ENCODE measurements around the gene DPYSL5.
A peak's percentile ranks its signal among the peaks of the same experiment; 100 is the strongest.

Gene DPYSL5

GRCh38 chr2:26846334-26847306, 1.3 kb upstream of the DPYSL5 start:
- DNase-seq (ENCODE audit: low spot score), result peak; percentile 68

DNA sequence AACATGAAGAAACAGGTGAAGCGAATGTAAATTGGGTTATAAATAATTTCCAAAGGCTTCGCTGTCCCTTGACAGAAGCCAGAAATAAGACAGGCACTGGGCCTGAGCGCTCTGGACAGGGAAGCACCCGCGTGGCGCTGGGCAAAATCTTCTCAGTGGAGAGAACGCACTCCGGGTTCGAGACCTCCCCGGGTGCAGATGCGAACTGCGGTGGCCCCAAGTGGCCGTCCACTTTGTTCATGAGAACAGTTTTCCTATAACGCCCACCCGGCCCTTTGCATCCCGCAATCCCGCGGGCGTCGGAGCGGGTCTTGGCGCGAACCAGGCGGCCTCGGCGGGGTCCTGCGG, 651 bp upstream of the DPYSL5 start:
- no peak for DNase-seq (ENCODE audit: low spot score)

DNA sequence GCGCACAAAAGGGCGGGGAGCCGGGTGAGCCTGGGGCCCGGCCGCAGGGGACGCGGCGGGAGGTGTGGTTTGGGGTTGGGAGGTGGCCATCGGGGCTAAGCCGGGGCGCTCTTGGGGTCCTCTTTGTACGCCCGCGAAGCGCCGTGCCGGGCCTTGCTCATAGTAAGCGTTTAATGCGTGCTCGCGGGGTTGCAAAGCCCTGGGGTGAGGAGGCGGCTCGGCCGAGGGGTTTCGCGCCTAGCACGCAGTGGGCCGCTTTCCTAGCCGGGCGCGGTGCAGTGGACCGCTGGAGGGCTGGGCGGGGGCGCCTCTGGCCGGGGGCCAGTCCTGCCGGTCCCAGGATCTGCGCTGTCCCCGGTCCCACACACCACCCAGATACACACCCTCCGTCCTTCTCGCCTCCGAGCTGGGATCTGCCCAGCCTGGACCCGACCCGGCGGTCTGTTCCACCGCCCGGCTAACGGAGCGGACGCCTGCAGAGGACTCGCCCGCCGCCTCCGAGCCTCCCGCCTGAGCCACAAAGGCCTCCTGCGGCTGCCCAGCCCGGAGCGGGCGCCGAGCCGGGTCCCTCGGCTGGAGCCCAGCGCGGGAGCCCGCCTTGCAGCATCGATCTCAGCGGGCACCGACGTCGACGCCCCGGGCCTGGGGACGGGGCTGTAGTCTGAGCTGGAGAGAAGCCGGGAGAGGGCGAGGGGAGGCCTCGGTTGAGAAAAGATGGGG, 564 bp downstream of the DPYSL5 start:
- no peak for DNase-seq (ENCODE audit: low spot score)

DNA sequence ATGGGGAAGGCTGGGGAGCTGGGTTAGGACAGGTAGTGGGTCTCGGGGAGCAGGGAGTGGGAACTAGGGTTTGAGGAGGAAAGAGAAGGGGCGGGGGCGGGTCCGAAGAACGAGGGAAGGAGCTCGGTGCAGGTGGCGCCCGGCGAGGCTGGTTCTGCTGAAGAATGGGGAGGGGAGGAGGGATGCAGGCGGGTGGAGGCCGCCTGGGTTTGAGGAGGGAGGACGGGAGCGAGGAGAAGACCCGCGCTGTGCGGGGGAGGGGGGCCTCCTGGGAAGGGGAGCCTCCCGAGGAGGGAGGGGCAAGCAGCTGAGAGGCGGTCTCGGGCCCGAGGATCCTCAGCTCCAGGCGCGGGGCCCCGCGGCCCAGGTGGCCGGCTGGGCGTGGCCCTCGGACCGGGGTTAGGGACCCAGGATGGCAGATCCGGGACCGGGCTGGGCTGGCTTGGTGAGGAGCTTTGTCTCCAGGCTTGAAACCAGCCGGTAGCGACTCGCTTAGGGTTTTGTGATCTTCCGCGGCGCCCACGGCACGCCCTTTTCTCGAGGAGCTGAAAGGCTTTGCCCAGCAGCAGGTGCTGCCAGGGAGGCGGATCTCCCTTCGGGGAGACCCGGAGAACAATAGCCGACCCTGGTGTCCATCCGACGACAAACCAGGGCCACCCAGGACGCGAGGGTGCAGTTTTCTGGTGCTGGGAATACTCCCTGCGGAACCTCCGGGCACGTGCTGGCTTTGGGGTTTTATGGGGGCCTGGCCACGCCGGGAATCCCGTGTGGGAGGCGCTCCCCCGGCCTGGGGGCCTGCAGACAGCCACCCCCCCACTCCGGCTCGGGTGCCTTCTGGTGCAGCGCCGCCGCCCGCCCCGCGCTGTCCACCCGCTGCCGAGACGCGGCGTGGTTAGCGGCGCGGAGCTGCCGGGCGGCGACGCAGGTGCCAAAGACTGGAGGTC, 1.4 kb downstream of the DPYSL5 start:
- DNase-seq (ENCODE audit: low spot score), result no peak

- no peak for DNase-seq (ENCODE audit: low spot score)
These were observed 2.1 kb downstream of the DPYSL5 start for GRCh38 chr2:26850000-26850431.

GRCh38 chr2:26850505-26850904, 2.6 kb downstream of the DPYSL5 start:
- DNase-seq (ENCODE audit: low spot score), result no peak

DNA sequence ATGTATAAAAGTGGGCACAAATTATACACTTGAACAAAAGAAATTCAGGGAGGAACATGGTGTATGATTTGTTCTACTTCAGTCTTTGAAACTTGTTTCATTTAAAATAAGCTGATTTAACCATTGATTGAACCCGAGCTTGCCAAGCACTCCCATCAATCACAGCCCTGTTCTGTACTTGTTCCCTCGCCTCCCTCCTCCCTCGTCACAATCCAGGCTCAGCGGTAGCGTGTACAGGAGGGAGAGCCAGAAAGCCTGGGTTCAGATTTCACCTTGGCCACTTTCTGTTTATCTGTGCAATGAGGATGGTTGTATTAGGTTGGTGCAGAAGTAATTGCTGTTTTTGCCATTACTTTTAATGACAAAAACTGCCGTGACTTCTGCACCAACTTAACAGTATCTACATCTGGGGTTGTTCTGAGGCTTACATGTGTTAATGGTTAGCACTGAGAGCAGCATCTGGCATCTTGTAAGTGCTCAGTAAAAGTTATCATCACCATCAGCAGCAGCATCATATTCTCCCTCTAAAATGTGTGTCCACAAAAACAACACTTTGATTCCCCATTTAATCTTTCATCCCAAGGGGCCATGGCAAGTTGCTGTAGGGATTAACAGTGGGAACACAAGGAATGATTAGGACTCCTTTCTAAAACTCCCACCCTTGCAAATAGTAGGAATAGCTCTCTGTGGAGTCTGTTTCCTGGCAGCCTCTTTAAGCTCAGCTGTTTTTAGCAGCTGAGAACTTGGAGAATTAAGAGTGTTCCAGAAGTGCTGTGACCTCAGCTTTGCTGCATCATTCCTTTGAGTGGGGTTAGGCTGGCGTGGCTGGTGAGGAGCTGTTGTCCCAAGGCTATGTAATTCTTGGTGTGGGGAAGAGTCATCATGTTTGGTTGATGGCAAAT, 4.7 kb downstream of the DPYSL5 start:
- no peak for DNase-seq (ENCODE audit: low spot score)

DNA sequence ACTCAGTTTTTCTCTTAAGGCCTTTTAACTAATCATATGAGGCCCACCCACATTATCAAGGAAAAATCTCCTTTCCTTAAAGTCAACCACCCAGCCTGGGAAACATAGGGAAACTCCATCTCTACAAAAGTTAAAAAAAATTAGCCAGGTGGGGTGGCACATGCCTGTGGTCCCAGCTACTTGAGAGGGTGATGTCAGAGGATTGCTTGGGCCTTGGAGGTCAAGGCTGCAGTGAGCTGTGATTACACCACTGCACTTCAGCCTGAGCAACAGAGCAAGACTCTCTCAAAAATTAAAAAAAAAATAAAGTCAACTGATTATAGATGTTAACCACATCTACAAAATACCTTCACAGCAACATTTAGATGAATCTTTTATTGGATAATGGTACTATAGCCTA, 5.8 kb downstream of the DPYSL5 start:
- DNase-seq (ENCODE audit: low spot score), result peak; percentile 16

GRCh38 chr2:26854283-26854827, 6.4 kb downstream of the DPYSL5 start:
- no peak for DNase-seq (ENCODE audit: low spot score)

- DNase-seq (ENCODE audit: low spot score), result no peak
These were observed 7.5 kb downstream of the DPYSL5 start for GRCh38 chr2:26855466-26855865.

DNA sequence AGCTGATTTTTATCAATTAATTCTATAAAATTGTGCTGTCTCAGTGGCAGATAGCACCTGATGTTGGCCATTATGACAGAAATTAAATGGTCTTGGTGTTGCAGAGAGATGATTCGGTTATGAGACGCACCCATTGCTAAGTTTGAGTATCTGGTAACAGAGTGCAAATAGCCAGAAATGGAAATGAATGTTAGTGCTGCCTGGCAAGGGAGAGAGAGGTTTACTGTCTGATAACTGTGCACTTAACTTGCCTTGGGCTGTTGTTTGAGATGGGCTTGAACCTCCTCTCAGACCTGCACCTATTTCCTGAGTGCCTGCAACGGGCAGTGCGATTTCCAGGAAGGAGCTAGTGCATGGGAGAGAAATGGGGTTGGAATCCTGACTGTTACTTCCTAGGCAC, 11.7 kb downstream of the DPYSL5 start:
- DNase-seq (ENCODE audit: low spot score), result no peak

GRCh38 chr2:26860211-26860850, 12.4 kb downstream of the DPYSL5 start:
- no peak for DNase-seq (ENCODE audit: low spot score)

- no peak for DNase-seq (ENCODE audit: low spot score)
These were observed 13.8 kb downstream of the DPYSL5 start for GRCh38 chr2:26861610-26862224.

DNA sequence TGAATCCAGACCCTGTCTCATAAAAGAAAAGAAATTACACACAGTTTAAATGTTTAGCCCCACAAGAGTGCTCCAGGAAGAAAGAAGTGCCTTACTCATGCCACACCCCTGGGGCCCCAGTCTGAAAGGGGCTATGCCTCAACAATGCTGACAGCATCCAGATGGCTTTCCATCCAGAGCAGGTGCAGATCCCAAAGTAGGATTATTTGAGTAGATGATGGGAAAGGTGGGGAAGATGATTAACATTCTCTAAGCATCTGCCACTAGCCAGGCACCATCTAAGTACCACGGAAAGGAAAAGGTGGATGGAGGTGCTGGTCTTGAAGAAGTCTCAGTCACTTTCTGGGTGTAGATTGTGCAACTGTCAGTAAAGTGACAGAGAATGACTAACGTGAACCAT, 16.3 kb downstream of the DPYSL5 start:
- DNase-seq (ENCODE audit: low spot score), result no peak

- DNase-seq (ENCODE audit: low spot score), result no peak
These were observed 16.7 kb downstream of the DPYSL5 start for GRCh38 chr2:26864646-26865045.

GRCh38 chr2:26870585-26871095, 22.7 kb downstream of the DPYSL5 start:
- DNase-seq (ENCODE audit: low spot score), result peak; percentile 48

- peak; percentile 9 for DNase-seq (ENCODE audit: low spot score)
These were observed 25.5 kb downstream of the DPYSL5 start for GRCh38 chr2:26873286-26873983.

DNA sequence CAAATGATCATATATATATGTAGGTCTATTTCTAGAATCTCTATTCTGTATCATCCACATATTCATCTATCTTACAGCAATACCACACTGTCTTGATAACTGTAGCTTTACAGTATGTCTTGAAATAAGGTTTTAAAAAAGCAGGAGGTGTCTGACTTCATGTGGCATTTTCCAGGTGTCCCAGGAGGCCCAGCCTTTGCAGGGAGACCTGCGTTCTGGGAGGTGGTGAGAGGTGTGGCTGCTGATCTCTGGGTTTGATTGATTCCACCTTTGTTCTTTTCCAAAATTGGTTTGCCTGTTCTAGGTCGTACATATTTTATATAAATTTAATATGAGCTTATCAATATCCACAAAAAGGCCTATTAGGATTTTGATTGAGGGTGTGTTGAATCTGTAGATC, 26.6 kb downstream of the DPYSL5 start:
- no peak for DNase-seq (ENCODE audit: low spot score)

DNA sequence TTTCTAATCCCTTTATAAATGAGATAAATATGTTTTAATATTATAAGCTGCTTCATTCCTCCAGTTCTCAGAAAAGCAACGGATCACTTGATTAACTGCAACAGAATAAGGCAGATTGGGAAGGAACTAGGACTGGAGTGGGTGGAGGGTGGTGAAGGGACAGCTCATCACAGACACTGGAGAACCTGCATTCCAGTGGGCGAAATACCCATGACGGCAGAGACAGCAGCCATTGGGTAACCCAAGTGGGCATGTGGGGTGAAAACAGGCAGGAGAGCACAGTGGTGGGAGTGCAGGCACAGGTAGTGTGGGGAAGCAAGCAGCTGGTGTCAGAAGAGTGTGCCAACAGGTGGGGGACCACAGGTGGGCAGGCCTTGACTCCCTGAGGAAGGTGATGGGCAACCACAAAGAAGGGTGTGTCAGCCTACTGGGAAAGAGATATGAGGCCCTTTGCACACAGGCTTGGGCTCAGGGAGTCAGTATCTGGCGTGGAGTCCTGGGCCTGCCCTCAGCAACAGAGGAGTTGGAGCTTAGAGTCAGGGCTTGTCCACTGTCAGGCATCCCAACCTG, 27.2 kb downstream of the DPYSL5 start:
- DNase-seq (ENCODE audit: low spot score), result no peak
